ENCODE results near the gene BACH2.
"Not testable (repeated sequence)": the region's sequence is repeated elsewhere in the genome, so short reads cannot be mapped to it uniquely, and the experiment has no call there.

BACH2 gene

GRCh38 chr6:90140683-90141082 lies 156.0 kb downstream of the BACH2 start:
- H3K9me3 Mint-ChIP-seq = no peaks in the 10 kb centered on the region
- no peaks in the 10 kb centered on the region for H3K27me3 Mint-ChIP-seq
- H3K27ac Mint-ChIP-seq = no peak overlapping the region
- intact Hi-C loops (cut with micrococcal nuclease) = loop anchor here (10.0 kb wide), 1 partner anchor 84 kb away; no protein-coding TSS in a partner anchor
- peaks cover 10% of the 10 kb centered on the region for H3K4me1 Mint-ChIP-seq (ENCODE audit: low read depth)
- no peaks in the 10 kb centered on the region for H3K36me3 Mint-ChIP-seq (ENCODE audit: low read depth)
- H3K4me3 Mint-ChIP-seq = no peak overlapping the region

- no peaks in the 10 kb centered on the region for H3K27me3 Mint-ChIP-seq
- H3K27ac Mint-ChIP-seq = no peak overlapping the region
- H3K36me3 Mint-ChIP-seq (ENCODE audit: low read depth) = no peaks in the 10 kb centered on the region
- H3K4me3 Mint-ChIP-seq = no peak overlapping the region
- intact Hi-C loops (cut with micrococcal nuclease) = no loop called here
- peaks cover 12% of the 10 kb centered on the region for H3K4me1 Mint-ChIP-seq (ENCODE audit: low read depth)
- H3K9me3 Mint-ChIP-seq = no peaks in the 10 kb centered on the region
These were observed 157.3 kb downstream of the BACH2 start for GRCh38 chr6:90139272-90139817.

- Mint-ChIP-seq H3K4me1 (ENCODE audit: low read depth) (peaks cover 24% of the 10 kb centered on the region), H3K27me3 (peaks cover 1% of the 10 kb centered on the region), H3K9me3 (peaks cover 6% of the 10 kb centered on the region), H3K27ac (no peak overlapping the region), H3K4me3 (no peak overlapping the region), H3K36me3 (ENCODE audit: low read depth) (no peaks in the 10 kb centered on the region)
- intact Hi-C loops (cut with micrococcal nuclease) = no loop called here
These were observed 159.6 kb downstream of the BACH2 start for GRCh38 chr6:90136837-90137568.

GRCh38 chr6:90136176-90136575 lies 160.5 kb downstream of the BACH2 start:
- Mint-ChIP-seq H3K27ac (no peak overlapping the region), H3K4me1 (ENCODE audit: low read depth) (peaks cover 26% of the 10 kb centered on the region), H3K27me3 (peaks cover 1% of the 10 kb centered on the region), H3K9me3 (peaks cover 6% of the 10 kb centered on the region), H3K4me3 (no peak overlapping the region), H3K36me3 (ENCODE audit: low read depth) (no peaks in the 10 kb centered on the region)
- intact Hi-C loops (cut with micrococcal nuclease) = no loop called here

DNA sequence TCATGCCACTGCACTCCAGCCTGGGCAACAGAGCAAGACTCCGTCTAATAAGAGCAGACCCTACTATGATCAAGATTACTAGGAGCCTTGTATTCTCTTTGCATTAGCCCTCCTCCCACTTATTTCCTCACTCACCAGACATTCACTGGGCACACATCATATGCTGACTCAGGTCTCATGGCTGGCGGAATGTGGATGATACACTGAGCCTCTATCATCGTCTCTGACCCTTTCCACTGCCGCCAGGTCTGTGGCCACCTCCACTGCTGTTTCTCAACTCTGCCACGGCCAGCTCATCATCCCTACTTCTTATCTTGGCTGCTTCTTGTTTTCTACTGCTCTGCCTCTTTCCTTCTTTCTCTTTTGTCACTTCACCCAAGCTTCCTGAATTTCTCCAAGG lies 161.0 kb downstream of the BACH2 start:
- Mint-ChIP-seq H3K9me3 (peaks cover 6% of the 10 kb centered on the region), H3K4me1 (ENCODE audit: low read depth) (peaks cover 26% of the 10 kb centered on the region), H3K36me3 (ENCODE audit: low read depth) (no peaks in the 10 kb centered on the region), H3K4me3 (no peak overlapping the region), H3K27me3 (peaks cover 1% of the 10 kb centered on the region), H3K27ac (no peak overlapping the region)
- intact Hi-C loops (cut with micrococcal nuclease) = no loop called here

DNA sequence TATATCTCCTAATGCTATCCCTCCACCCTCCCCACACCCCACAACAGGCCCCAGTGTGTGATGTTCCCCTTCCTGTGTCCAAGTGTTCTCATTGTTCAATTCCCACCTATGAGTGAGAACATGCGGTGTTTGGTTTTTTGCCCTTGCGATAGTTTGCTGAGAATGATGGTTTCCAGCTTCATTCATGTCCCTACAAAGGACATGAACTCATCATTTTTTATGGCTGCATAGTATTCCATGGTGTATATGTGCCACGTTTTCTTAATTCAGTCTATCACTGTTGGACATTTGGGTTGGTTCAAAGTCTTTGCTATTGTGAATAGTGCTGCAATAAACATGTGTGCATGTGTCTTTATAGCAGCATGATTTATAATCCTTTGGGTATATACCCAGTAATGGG lies 163.0 kb downstream of the BACH2 start:
- intact Hi-C loops (cut with micrococcal nuclease); H3K4me3 Mint-ChIP-seq; H3K27me3 Mint-ChIP-seq; H3K9me3 Mint-ChIP-seq; H3K36me3 Mint-ChIP-seq (ENCODE audit: low read depth); H3K27ac Mint-ChIP-seq: not testable (repeated sequence)
- peaks cover 26% of the 10 kb centered on the region for H3K4me1 Mint-ChIP-seq (ENCODE audit: low read depth)

DNA sequence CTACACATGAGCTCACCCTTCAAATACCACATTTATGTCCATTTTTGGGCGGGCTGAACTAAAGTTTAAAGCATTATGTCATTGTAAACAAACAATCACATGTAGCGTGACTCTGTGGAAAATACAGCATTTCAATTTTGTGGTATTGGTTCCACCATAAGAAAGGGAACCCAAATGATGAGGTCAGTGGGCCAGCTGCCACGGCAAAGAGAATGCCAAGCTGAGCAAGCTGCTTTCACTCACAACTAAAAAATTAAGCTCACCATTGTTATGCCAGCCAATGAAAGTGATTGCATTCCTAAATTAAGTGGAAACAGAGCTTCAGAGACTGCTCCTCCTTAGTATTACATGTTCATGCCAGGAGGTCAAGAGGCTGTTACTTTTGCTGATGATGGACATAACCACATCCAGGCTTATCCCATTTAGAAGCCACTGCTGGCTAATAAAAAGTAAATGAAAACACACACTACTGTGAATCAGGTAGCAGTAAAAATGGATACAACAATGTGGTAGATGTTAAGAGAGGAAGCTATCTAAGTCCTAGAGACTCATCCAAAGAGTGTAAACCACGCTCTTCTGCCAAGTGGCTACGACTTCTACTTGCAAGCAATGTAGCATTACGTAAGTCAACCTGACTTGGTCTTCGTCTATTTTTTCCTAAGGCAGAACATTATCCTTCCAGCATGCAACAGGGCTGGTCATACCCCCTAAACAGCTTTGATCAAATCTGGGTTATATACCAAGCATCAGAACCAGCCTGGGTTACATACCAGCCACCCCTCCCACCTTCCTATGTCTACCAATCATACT lies 164.8 kb downstream of the BACH2 start:
- Mint-ChIP-seq H3K27me3 (peaks cover 1% of the 10 kb centered on the region), H3K36me3 (ENCODE audit: low read depth) (no peaks in the 10 kb centered on the region), H3K9me3 (peaks cover 6% of the 10 kb centered on the region), H3K4me3 (no peak overlapping the region), H3K27ac (no peak overlapping the region), H3K4me1 (ENCODE audit: low read depth) (peaks cover 30% of the 10 kb centered on the region)
- intact Hi-C loops (cut with micrococcal nuclease) = no loop called here

GRCh38 chr6:90131125-90131524 lies 165.5 kb downstream of the BACH2 start:
- H3K9me3 Mint-ChIP-seq = peaks cover 6% of the 10 kb centered on the region
- peaks cover 1% of the 10 kb centered on the region for H3K27me3 Mint-ChIP-seq
- H3K4me1 Mint-ChIP-seq (ENCODE audit: low read depth) = peaks cover 35% of the 10 kb centered on the region
- intact Hi-C loops (cut with micrococcal nuclease) = no loop called here
- H3K4me3 Mint-ChIP-seq = no peak overlapping the region
- no peak overlapping the region for H3K27ac Mint-ChIP-seq
- H3K36me3 Mint-ChIP-seq (ENCODE audit: low read depth) = no peaks in the 10 kb centered on the region

GRCh38 chr6:90128687-90129086 lies 168.0 kb downstream of the BACH2 start:
- intact Hi-C loops (cut with micrococcal nuclease); H3K36me3 Mint-ChIP-seq (ENCODE audit: low read depth); H3K4me3 Mint-ChIP-seq; H3K27ac Mint-ChIP-seq; H3K27me3 Mint-ChIP-seq; H3K9me3 Mint-ChIP-seq: not testable (repeated sequence)
- peaks cover 29% of the 10 kb centered on the region for H3K4me1 Mint-ChIP-seq (ENCODE audit: low read depth)

GRCh38 chr6:90127595-90127994 lies 169.0 kb downstream of the BACH2 start:
- Mint-ChIP-seq H3K27ac (no peak overlapping the region), H3K27me3 (no peaks in the 10 kb centered on the region), H3K36me3 (ENCODE audit: low read depth) (no peaks in the 10 kb centered on the region), H3K9me3 (peaks cover 3% of the 10 kb centered on the region), H3K4me1 (ENCODE audit: low read depth) (peaks cover 24% of the 10 kb centered on the region), H3K4me3 (no peak overlapping the region)
- intact Hi-C loops (cut with micrococcal nuclease) = no loop called here

- Mint-ChIP-seq H3K4me1 (ENCODE audit: low read depth) (peaks cover 16% of the 10 kb centered on the region), H3K4me3 (no peak overlapping the region), H3K27ac (no peak overlapping the region), H3K36me3 (ENCODE audit: low read depth) (no peaks in the 10 kb centered on the region), H3K27me3 (no peaks in the 10 kb centered on the region), H3K9me3 (no peaks in the 10 kb centered on the region)
- intact Hi-C loops (cut with micrococcal nuclease) = no loop called here
These were observed 169.8 kb downstream of the BACH2 start for GRCh38 chr6:90126839-90127238.

DNA sequence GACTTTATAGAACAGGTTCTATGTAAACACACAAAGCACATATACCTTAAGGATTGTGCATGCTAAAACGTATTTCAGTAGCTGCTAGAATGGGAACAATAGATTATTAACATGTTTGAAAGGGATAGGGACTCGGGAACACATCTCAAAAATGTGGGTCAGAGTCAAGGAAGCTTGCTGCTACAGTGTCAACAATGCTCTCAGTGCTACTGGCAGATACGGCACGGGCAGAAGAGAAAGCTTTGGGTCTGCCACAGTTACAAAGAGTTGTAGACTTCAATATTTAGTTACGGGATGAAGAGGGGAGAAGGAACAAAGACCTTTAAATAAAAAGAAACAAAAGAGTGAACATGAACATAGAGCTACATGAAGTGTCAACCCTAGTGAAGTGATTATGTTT lies 170.5 kb downstream of the BACH2 start:
- Mint-ChIP-seq H3K9me3 (no peaks in the 10 kb centered on the region), H3K4me1 (ENCODE audit: low read depth) (peaks cover 16% of the 10 kb centered on the region), H3K4me3 (no peak overlapping the region), H3K27me3 (no peaks in the 10 kb centered on the region), H3K36me3 (ENCODE audit: low read depth) (no peaks in the 10 kb centered on the region), H3K27ac (no peak overlapping the region)
- intact Hi-C loops (cut with micrococcal nuclease) = no loop called here

- H3K27me3 Mint-ChIP-seq = no peaks in the 10 kb centered on the region
- no peaks in the 10 kb centered on the region for H3K9me3 Mint-ChIP-seq
- no peaks in the 10 kb centered on the region for H3K36me3 Mint-ChIP-seq (ENCODE audit: low read depth)
- intact Hi-C loops (cut with micrococcal nuclease) = no loop called here
- H3K27ac Mint-ChIP-seq = no peak overlapping the region
- peaks cover 16% of the 10 kb centered on the region for H3K4me1 Mint-ChIP-seq (ENCODE audit: low read depth)
- H3K4me3 Mint-ChIP-seq = no peak overlapping the region
These were observed 171.7 kb downstream of the BACH2 start for GRCh38 chr6:90124874-90125510.

- no peak overlapping the region for H3K27ac Mint-ChIP-seq
- no peaks in the 10 kb centered on the region for H3K36me3 Mint-ChIP-seq (ENCODE audit: low read depth)
- H3K4me1 Mint-ChIP-seq (ENCODE audit: low read depth) = peaks cover 16% of the 10 kb centered on the region
- H3K9me3 Mint-ChIP-seq = no peaks in the 10 kb centered on the region
- H3K27me3 Mint-ChIP-seq = no peaks in the 10 kb centered on the region
- intact Hi-C loops (cut with micrococcal nuclease) = no loop called here
- H3K4me3 Mint-ChIP-seq = no peak overlapping the region
These were observed 172.8 kb downstream of the BACH2 start for GRCh38 chr6:90123831-90124230.
